SH-SY5Y (cell line): ENCODE measurements around the gene NAV3.

ENCODE experiments used
- GATA2 ChIP-seq: IDR thresholded peaks from 2 replicates; pipeline ENCODE4 v1.6.1; 2011; ENCODE audit warnings: mild to moderate bottlenecking, low read depth, low read length
- GATA3 ChIP-seq: IDR thresholded peaks from 2 replicates; pipeline ENCODE4 v1.6.1; 2011; ENCODE audit warnings: low read depth, mild to moderate bottlenecking, low read length, moderate library complexity

NAV3 gene

GRCh38 chr12:78062786-78063185, 232.1 kb downstream of the NAV3 start:
- TF ChIP-seq GATA3 (no peak), GATA2 (no peak)

GRCh38 chr12:78081590-78082314, 251.1 kb downstream of the NAV3 start:
- TF ChIP-seq GATA3: no peak
- no peak for TF ChIP-seq GATA2

- no peak for TF ChIP-seq GATA2
- no peak for TF ChIP-seq GATA3
These were observed 255.0 kb downstream of the NAV3 start for GRCh38 chr12:78085542-78086182.

- TF ChIP-seq GATA3 (peak; percentile 53), GATA2 (0 out of 2 replicates have a peak, but pooled peaks have one; percentile 46)
These were observed 256.1 kb downstream of the NAV3 start for GRCh38 chr12:78086553-78087362.

- TF ChIP-seq GATA2 (peak; percentile 35; the same call in 1 of the 2 replicates), GATA3 (no peak)
These were observed 256.6 kb downstream of the NAV3 start for GRCh38 chr12:78087363-78087675.

- no peak for TF ChIP-seq GATA3
- TF ChIP-seq GATA2: no peak
These were observed 257.7 kb downstream of the NAV3 start for GRCh38 chr12:78088391-78088832.

- no peak for TF ChIP-seq GATA3
- no peak for TF ChIP-seq GATA2
These were observed 259.6 kb downstream of the NAV3 start for GRCh38 chr12:78090266-78090665.

- no peak for TF ChIP-seq GATA3
- TF ChIP-seq GATA2: no peak
These were observed 264.9 kb downstream of the NAV3 start for GRCh38 chr12:78095623-78096022.

DNA sequence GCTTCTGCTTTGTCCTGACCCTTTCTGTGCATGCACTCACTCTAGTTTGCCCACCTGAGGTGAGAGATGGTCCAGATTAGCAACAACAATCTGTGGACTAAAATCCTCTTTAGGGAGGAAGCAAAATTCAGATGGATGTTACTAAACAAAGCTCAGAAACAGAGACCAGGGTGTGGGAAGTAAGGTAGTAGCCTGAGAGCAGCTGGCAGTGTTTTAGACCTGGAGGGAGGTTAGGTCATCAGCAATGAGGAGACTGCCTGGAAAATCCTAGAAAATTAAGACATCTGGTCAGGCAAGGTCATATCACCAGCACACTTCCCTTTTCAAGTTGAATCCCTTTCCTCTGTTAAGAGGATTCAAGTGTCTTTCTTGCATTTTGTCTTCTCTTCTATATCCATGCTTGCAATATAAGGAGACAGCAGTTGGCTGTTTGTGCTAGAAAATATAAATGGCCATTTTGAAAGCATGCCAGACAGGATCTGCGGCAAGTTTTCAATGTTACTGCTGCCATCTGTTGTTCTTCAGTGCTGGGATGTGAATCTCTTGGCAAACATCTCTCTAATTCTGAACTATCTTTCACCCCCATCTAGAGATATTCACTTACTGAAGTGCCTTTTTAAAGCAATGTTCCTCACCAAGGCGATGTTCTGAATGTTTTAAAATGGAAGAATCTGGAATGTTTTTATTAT, 266.4 kb downstream of the NAV3 start:
- TF ChIP-seq GATA2 (peak; percentile 79), GATA3 (peak; percentile 72)

DNA sequence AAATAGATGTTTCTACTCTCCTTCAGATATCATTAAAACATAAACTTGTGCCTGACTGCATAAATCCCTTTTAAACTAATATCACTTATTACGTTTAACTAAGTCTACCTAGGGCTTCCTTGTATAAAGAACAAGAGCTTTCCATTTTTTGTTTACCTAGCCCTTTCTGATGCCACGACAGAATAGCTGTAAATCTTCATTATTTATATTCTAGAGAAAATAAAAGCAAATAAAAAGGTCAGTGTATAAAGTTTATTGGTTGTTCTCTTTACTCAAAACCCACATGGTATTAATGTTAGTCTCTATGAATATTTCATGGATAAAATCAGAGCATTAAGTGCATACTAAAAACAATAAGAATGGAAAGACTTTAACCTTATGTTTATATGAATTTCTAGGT, 269.1 kb downstream of the NAV3 start:
- no peak for TF ChIP-seq GATA3
- TF ChIP-seq GATA2: no peak

- TF ChIP-seq GATA3 (no peak), GATA2 (no peak)
These were observed 270.6 kb downstream of the NAV3 start for GRCh38 chr12:78101113-78101876.

GRCh38 chr12:78101946-78102635, 271.4 kb downstream of the NAV3 start:
- TF ChIP-seq GATA3 (no peak), GATA2 (no peak)

GRCh38 chr12:78115889-78116288, 285.2 kb downstream of the NAV3 start:
- TF ChIP-seq GATA2: no peak
- no peak for TF ChIP-seq GATA3

DNA sequence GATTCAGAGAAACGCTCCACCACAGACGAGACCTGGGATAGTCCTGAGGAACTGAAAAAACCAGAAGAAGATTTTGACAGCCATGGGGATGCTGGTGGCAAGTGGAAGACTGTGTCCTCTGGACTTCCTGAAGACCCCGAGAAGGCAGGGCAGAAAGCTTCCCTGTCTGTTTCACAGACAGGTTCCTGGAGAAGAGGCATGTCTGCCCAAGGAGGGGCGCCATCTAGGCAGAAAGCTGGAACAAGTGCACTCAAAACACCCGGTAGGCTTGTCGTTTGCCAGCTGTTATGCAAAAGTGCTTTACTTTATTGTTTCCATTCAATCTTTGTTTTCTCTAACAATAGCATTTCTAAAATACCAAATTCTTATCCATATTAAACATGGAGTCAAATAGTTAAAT, 287.3 kb downstream of the NAV3 start:
- TF ChIP-seq GATA3: no peak
